ENCODE results near the gene GFY. TPM values are rescaled to one million over a fixed set of nuclear protein-coding genes. Genes with fewer than 3 reads are reported as not detected.
A peak's percentile ranks its signal among the peaks of the same experiment; 100 is the strongest.

GFY gene
- total RNA-seq, 4 donors from 2014 or later: not detected

GRCh38 chr19:49473868-49474541 lies 48.8 kb downstream of the GFY start, which contains the start of gene FLT3LG:
Gene FLT3LG, plus strand, starts transcription at chr19:49474215. Its CDS starts 425 bp downstream, at chr19:49474640.
- no peaks in the 10 kb centered on the region for H3K9me3 ChIP-seq
- H3K27me3 ChIP-seq: no peaks in the 10 kb centered on the region
- peak within 1 kb of the TSS; percentile 68 to 81 (median 73) for H3K4me3 ChIP-seq
- peaks cover 8 to 35% (median 13%) of the 10 kb centered on the region in 4 donors for H3K4me1 ChIP-seq
- peak within 1 kb of the TSS; percentile 83 to 89 (median 86) for H3K27ac ChIP-seq
- TF ChIP-seq POLR2A (IDR thresholded peaks at IDR 0.05): peak; percentile 24
- peak; percentile 33 to 57 (median 46) for TF ChIP-seq POLR2AphosphoS5 (IDR thresholded peaks at IDR 0.05)
- peak; percentile 12 for TF ChIP-seq EP300 (IDR thresholded peaks at IDR 0.05; ENCODE audit: low read depth)
- peak; percentile 98 to 100 (median 99) for TF ChIP-seq CTCF (IDR thresholded peaks at IDR 0.05)
- 1 to 20% methylated on average over 1 to 33 of the region's 33 CpGs for WGBS, 2 donors (ENCODE audit: low coverage in 1 of 2)
- in situ Hi-C loops (cut with MboI; ENCODE audit: low pct_ligation_motif_present in 1 of 4, low pct_unique_long_range_greater_than_20kb in 1 of 4, low sequenced_read_pairs in 3 of 4) (no loop called here), intact Hi-C loops (cut with DNase I; ENCODE audit: low total_unique reads) (loop anchor here (10.0 kb wide), 1 partner anchor 211 kb away; the partner anchor contains the start of gene ADM5)
- H3K36me3 ChIP-seq: no peaks in the 10 kb centered on the region
- DNase-seq: peak; percentile 83

- TF ChIP-seq POLR2AphosphoS5 (IDR thresholded peaks at IDR 0.05): no peak
- TF ChIP-seq EP300 (IDR thresholded peaks at IDR 0.05; ENCODE audit: low read depth): no peak
- no peak for TF ChIP-seq POLR2A (IDR thresholded peaks at IDR 0.05)
- TF ChIP-seq CTCF (IDR thresholded peaks at IDR 0.05): no peak
- H3K27ac ChIP-seq: peak overlapping the region; percentile 83 to 89 (median 86)
- H3K36me3 ChIP-seq: no peaks in the 10 kb centered on the region
- peak overlapping the region; percentile 68 to 81 (median 73) for H3K4me3 ChIP-seq
- no peaks in the 10 kb centered on the region for H3K9me3 ChIP-seq
- no peaks in the 10 kb centered on the region for H3K27me3 ChIP-seq
- in situ Hi-C loops (cut with MboI; ENCODE audit: low pct_ligation_motif_present in 1 of 4, low pct_unique_long_range_greater_than_20kb in 1 of 4, low sequenced_read_pairs in 3 of 4) (no loop called here), intact Hi-C loops (cut with DNase I; ENCODE audit: low total_unique reads) (loop anchor here (10.0 kb wide), 1 partner anchor 210 kb away; the partner anchor contains the start of gene ADM5)
- H3K4me1 ChIP-seq: peaks cover 8 to 32% (median 13%) of the 10 kb centered on the region in 4 donors
- no peak for DNase-seq
- 9 to 20% methylated on average over 5 to 11 of the region's 11 CpGs for WGBS, 2 donors (ENCODE audit: low coverage in 1 of 2)
Measured at GRCh38 chr19:49474542-49474924, 49.3 kb downstream of the GFY start.

- peak overlapping the region; percentile 39 to 89 (median 84) for H3K27ac ChIP-seq
- in situ Hi-C loops (cut with MboI; ENCODE audit: low pct_ligation_motif_present in 1 of 4, low pct_unique_long_range_greater_than_20kb in 1 of 4, low sequenced_read_pairs in 3 of 4): loop anchor here in 1 of 4 donors (25.0 kb wide), 1 partner anchor 387 kb away; the partner anchor contains the start of genes PNKP and PTOV1
- no peaks in the 10 kb centered on the region for H3K9me3 ChIP-seq
- peaks cover 5 to 24% (median 12%) of the 10 kb centered on the region in 4 donors for H3K4me1 ChIP-seq
- no peak for TF ChIP-seq POLR2AphosphoS5 (IDR thresholded peaks at IDR 0.05)
- no peak for TF ChIP-seq POLR2A (IDR thresholded peaks at IDR 0.05)
- TF ChIP-seq CTCF (IDR thresholded peaks at IDR 0.05): no peak
- TF ChIP-seq EP300 (IDR thresholded peaks at IDR 0.05; ENCODE audit: low read depth): no peak
- DNase-seq: no peak
- H3K36me3 ChIP-seq: no peaks in the 10 kb centered on the region
- peak overlapping the region in 1 of 4 donors; percentile 81 for H3K4me3 ChIP-seq
- 23 to 63% methylated on average over 5 to 15 of the region's 15 CpGs for WGBS, 2 donors (ENCODE audit: low coverage in 1 of 2)
- intact Hi-C loops (cut with DNase I; ENCODE audit: low total_unique reads): loop anchor here (10.0 kb wide), 1 partner anchor 209 kb away; the partner anchor contains the start of gene ADM5
- no peaks in the 10 kb centered on the region for H3K27me3 ChIP-seq
Measured at GRCh38 chr19:49475191-49475917, 50.2 kb downstream of the GFY start.
